Tibial nerve (tissue), 4 donors: ENCODE results near the gene FILIP1. TPM values are rescaled to one million over a fixed set of nuclear protein-coding genes. Genes with fewer than 3 reads are reported as not detected.
A peak's percentile ranks its signal among the peaks of the same experiment; 100 is the strongest.

Experiments
- DNase-seq, 2 donors: peaks; one replicate each; pipeline ENCODE4 v3.0.0-alpha.2; 2019; ENCODE audit warnings: low spot score in 2 of 2
- H3K27ac ChIP-seq, 4 donors: fragments of 200-600 bp; sonication (generic) in 3 of 4; one replicate each; pipeline ENCODE4 v1.5.1; 2017 to 2019; ENCODE audit warnings: mild to moderate bottlenecking in 1 of 4
- H3K27me3 ChIP-seq, 2 donors: fragments of 200-600 bp; sonication (generic) in 1 of 2; one replicate each; pipeline versions ENCODE4 v1.5.1 to v1.6.0; 2017 to 2019
- H3K36me3 ChIP-seq, 3 donors: fragments of 200-600 bp; sonication (generic); one replicate each; pipeline ENCODE4 v1.5.1; 2018 to 2019
- H3K4me1 ChIP-seq, 4 donors: fragments of 200-600 bp; sonication (generic) in 3 of 4; one replicate each; pipeline ENCODE4 v1.5.1; 2017 to 2019
- H3K4me3 ChIP-seq, 4 donors: fragments of 200-600 bp; sonication (generic) in 3 of 4; one replicate each; pipeline ENCODE4 v1.5.1; 2017 to 2019; ENCODE audit warnings: mild to moderate bottlenecking in 1 of 4, moderate library complexity in 1 of 4
- H3K9me3 ChIP-seq, 4 donors: fragments of 200-600 bp; sonication (generic) in 3 of 4; one replicate each; pipeline ENCODE4 v1.5.1; 2017 to 2019
- EP300 ChIP-seq, 2 donors: sonication (generic); formaldehyde crosslinking; IDR thresholded peaks; one replicate each; pipeline ENCODE4 v1.6.1; 2017; ENCODE audit warnings: antibody characterized with exemption in 2 of 2, mild to moderate bottlenecking in 1 of 2
- POLR2A ChIP-seq, 2 donors: fragments of 450-650 bp; IDR thresholded peaks; one replicate each; pipeline ENCODE4 v1.6.1; 2017; ENCODE audit warnings: antibody characterized with exemption in 2 of 2, mild to moderate bottlenecking in 2 of 2, moderate library complexity in 2 of 2
- WGBS, 2 donors: methylation state at CpG; one replicate each; pipeline ENCODE4 v1.1.5; 2018; 5-methylcytosine and 5-hydroxymethylcytosine counted together
- total RNA-seq, 4 donors: library from RNA; depleted of rRNA; stranded (reverse); fragments of >200 nt; gene quantifications; one replicate each; pipeline ENCODE4 v1.1.0, GENCODE V29; 2016
- TF ChIP-seq, protein P1 (sequence below), 5 experiments: fragments of 200-600 bp in 3 of 5; fragments of 450-650 bp in 2 of 5; sonication (generic) in 3 of 5; IDR thresholded peaks; one replicate each; pipeline ENCODE4 v1.5.1; 2016 to 2019; ENCODE audit warnings: antibody characterized with exemption in 5 of 5, mild to moderate bottlenecking in 3 of 5, moderate library complexity in 2 of 5

Gene FILIP1, protein sequence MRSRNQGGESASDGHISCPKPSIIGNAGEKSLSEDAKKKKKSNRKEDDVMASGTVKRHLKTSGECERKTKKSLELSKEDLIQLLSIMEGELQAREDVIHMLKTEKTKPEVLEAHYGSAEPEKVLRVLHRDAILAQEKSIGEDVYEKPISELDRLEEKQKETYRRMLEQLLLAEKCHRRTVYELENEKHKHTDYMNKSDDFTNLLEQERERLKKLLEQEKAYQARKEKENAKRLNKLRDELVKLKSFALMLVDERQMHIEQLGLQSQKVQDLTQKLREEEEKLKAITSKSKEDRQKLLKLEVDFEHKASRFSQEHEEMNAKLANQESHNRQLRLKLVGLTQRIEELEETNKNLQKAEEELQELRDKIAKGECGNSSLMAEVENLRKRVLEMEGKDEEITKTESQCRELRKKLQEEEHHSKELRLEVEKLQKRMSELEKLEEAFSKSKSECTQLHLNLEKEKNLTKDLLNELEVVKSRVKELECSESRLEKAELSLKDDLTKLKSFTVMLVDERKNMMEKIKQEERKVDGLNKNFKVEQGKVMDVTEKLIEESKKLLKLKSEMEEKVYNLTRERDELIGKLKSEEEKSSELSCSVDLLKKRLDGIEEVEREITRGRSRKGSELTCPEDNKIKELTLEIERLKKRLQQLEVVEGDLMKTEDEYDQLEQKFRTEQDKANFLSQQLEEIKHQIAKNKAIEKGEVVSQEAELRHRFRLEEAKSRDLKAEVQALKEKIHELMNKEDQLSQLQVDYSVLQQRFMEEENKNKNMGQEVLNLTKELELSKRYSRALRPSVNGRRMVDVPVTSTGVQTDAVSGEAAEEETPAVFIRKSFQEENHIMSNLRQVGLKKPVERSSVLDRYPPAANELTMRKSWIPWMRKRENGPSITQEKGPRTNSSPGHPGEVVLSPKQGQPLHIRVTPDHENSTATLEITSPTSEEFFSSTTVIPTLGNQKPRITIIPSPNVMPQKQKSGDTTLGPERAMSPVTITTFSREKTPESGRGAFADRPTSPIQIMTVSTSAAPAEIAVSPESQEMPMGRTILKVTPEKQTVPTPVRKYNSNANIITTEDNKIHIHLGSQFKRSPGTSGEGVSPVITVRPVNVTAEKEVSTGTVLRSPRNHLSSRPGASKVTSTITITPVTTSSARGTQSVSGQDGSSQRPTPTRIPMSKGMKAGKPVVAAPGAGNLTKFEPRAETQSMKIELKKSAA (N-terminal part only)
- total RNA-seq = 10 to 100 TPM in 3 of 4 donors, 1 to 10 TPM in 1; 6.0 to 16.3 (median 13.3) TPM

DNA sequence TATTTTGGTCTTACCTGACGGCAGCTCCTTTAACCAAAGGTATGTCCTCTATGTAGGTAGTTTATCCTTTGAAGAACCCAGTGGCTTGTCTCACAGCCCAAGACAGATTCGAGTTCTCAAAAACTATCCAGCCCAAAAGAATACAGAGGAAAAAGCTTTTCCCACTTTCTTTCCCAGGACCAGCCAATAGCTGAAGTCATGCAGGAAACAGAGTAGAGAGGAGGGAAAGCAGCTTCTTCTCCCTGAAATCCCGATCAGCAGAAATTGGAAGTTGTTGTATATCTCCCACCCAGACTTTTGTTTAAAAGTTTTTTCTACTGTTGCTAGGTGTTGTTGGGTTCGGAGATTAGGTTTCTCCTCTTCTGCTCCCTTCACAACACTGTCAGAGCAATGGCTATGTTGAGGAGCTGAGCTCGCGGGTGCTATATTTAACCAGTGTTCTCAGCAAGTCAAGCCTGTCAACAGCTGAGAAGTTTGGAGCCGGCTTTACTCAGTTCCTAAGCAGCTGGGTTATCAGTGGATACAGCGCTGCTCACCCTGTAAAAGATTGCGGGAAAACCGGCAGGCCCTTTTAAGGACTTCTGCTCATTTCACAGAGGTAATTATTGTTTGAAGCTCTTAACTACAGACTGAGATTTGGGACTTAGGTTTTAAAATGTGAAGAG, at the start of gene FILIP1:
FILIP1 (minus strand) TSS at position 401 of the 665 bp plus-strand sequence. CDS start 78,828 bp downstream, outside the sequence.
- no peaks in the 10 kb centered on the region for H3K9me3 ChIP-seq
- peak in 1 of 2 donors; percentile 39 for DNase-seq
- peak within 1 kb of the TSS; percentile 3 to 35 (median 16) for H3K4me3 ChIP-seq
- WGBS, 2 donors = 7 to 12% methylated on average over 10 of the region's 10 CpGs
- TF ChIP-seq POLR2A (IDR thresholded peaks at IDR 0.05) (peak in 1 of 2 donors; percentile 25), EP300 (IDR thresholded peaks at IDR 0.05) (peak in 1 of 2 donors; percentile 63)
- TF ChIP-seq, protein P1, sequence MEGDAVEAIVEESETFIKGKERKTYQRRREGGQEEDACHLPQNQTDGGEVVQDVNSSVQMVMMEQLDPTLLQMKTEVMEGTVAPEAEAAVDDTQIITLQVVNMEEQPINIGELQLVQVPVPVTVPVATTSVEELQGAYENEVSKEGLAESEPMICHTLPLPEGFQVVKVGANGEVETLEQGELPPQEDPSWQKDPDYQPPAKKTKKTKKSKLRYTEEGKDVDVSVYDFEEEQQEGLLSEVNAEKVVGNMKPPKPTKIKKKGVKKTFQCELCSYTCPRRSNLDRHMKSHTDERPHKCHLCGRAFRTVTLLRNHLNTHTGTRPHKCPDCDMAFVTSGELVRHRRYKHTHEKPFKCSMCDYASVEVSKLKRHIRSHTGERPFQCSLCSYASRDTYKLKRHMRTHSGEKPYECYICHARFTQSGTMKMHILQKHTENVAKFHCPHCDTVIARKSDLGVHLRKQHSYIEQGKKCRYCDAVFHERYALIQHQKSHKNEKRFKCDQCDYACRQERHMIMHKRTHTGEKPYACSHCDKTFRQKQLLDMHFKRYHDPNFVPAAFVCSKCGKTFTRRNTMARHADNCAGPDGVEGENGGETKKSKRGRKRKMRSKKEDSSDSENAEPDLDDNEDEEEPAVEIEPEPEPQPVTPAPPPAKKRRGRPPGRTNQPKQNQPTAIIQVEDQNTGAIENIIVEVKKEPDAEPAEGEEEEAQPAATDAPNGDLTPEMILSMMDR (IDR thresholded peaks at IDR 0.05) = no peak
- H3K27me3 ChIP-seq = no peaks in the 10 kb centered on the region
- H3K27ac ChIP-seq = peak within 1 kb of the TSS in 3 of 4 donors; percentile 51 to 73 (median 72)
- peaks cover 0 to 30% (median 0%) of the 10 kb centered on the region in 4 donors for H3K4me1 ChIP-seq
- no peaks in the 10 kb centered on the region for H3K36me3 ChIP-seq

DNA sequence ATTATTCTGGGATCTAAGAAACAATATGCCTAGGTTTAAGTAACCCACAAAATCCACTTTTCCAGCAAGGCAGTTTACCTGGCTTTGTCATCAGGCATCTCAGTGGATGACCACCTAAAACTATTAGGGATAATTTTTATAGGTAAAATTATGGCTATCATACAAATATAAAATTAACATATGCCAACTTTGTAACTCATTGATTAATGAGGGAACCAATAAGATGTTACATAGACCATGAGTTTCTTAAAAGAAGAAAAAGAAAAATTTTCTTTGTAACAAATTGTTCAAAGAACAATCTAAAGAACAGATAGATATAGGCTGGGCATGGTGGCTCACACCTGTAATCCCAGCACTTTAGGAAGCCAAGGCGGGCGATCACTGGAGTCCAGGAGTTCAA, 49.7 kb upstream of the FILIP1 start:
- H3K4me1 ChIP-seq = no peaks in the 10 kb centered on the region
- H3K27me3 ChIP-seq = no peaks in the 10 kb centered on the region
- WGBS, 2 donors = 46 to 100% methylated on average over 1 to 2 of the region's 2 CpGs
- H3K4me3 ChIP-seq = no peak overlapping the region
- TF ChIP-seq, protein P1 (IDR thresholded peaks at IDR 0.05) = no peak
- TF ChIP-seq POLR2A (IDR thresholded peaks at IDR 0.05) (no peak), EP300 (IDR thresholded peaks at IDR 0.05) (no peak)
- H3K27ac ChIP-seq = no peak overlapping the region
- no peak for DNase-seq
- no peaks in the 10 kb centered on the region for H3K36me3 ChIP-seq
- H3K9me3 ChIP-seq = no peaks in the 10 kb centered on the region

DNA sequence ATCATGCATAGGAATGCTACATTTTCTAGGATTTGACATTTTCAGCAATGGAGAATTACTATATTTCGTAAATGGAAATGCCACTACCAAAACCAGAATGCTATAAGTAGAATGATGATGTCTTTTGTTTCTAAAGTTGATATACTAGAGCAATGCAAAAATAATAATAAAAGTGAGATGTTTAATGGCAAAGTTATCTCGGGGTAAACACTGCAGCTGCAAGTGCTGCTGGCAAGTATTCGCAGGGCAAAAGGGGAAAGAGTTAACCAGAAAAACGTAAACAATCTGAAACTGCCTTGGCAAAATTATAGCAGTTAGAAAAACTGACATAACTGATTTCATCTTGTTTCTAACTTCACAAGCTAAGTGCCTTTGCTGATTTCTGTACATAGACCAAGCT, 45.5 kb upstream of the FILIP1 start:
- 72 to 77% methylated on average over 4 of the region's 4 CpGs for WGBS, 2 donors
- Histone ChIP-seq H3K4me3 (no peak overlapping the region), H3K27ac (no peak overlapping the region), H3K36me3 (no peaks in the 10 kb centered on the region), H3K9me3 (no peaks in the 10 kb centered on the region), H3K27me3 (no peaks in the 10 kb centered on the region), H3K4me1 (no peaks in the 10 kb centered on the region)
- TF ChIP-seq EP300 (IDR thresholded peaks at IDR 0.05) (no peak), POLR2A (IDR thresholded peaks at IDR 0.05) (no peak)
- DNase-seq = no peak

DNA sequence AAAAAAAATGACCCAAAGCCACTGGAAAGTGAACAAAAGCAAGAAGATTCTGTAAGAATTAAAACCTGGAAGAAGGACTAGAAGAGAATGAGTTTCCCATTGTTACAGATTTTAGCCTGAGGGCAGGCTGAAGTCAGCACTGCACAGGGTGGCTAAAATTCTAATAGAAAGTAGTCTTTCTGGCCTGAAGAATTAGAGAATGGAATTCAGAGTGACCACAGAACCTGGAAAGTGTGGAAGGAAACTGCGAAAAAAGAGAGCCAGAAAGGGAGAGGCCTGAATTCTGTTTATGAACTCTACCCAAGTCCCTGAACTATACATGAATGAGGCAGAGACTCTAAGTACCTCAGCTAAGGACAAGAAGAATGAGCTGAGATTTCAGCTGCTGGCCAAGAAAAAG, 38.9 kb upstream of the FILIP1 start:
- no peak overlapping the region for H3K27ac ChIP-seq
- no peak for DNase-seq
- H3K36me3 ChIP-seq = no peaks in the 10 kb centered on the region
- TF ChIP-seq, protein P1 (IDR thresholded peaks at IDR 0.05) = no peak
- TF ChIP-seq POLR2A (IDR thresholded peaks at IDR 0.05) (no peak), EP300 (IDR thresholded peaks at IDR 0.05) (no peak)
- H3K27me3 ChIP-seq = no peaks in the 10 kb centered on the region
- peaks cover 0 to 4% (median 0%) of the 10 kb centered on the region in 4 donors for H3K9me3 ChIP-seq
- H3K4me1 ChIP-seq = no peaks in the 10 kb centered on the region
- no peak overlapping the region for H3K4me3 ChIP-seq
- WGBS, 2 donors = 59 to 67% methylated on average over 1 of the region's 1 CpG

DNA sequence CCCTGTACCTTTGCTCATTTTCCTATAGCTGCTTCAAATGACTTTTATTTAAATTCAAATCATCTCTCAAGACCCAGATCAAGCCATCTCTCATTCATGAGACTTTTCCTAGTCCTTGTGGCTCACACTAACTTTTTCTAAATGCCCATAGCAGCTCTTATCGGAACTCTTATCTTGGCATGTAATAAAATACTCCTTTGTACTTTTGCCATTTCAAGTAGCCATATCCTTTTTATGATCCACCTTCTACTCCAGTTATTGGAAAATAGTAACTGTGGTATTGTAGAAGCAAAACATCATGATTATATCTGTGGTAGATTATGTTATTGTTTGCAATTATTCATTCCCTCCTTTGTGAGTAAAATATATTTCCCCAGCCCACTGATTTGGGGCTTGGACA, 37.6 kb upstream of the FILIP1 start:
- Histone ChIP-seq H3K9me3 (peaks cover 0 to 4% (median 0%) of the 10 kb centered on the region in 4 donors), H3K27ac (peak overlapping the region in 1 of 4 donors; percentile 35), H3K36me3 (no peaks in the 10 kb centered on the region), H3K4me1 (no peaks in the 10 kb centered on the region), H3K27me3 (no peaks in the 10 kb centered on the region), H3K4me3 (no peak overlapping the region)
- WGBS, 2 donors = 47 to 48% methylated on average over 1 of the region's 1 CpG
- TF ChIP-seq EP300 (IDR thresholded peaks at IDR 0.05) = no peak
- TF ChIP-seq, protein P1 (IDR thresholded peaks at IDR 0.05) = no peak
- TF ChIP-seq POLR2A (IDR thresholded peaks at IDR 0.05) = no peak
- no peak for DNase-seq
